IMR-90 (cell line): ENCODE results near the gene STOML2. TPM values are rescaled to one million over a fixed set of nuclear protein-coding genes. Genes with fewer than 3 reads are reported as not detected.

Experiments used
- ATAC-seq: fragments of 200-7000 bp; cut with Tn5 transposase; 2 replicates; pipeline ENCODE4 v1.9.1; 2020; ENCODE audit warnings: low read depth, mild to moderate bottlenecking, moderate library complexity
- BruUV-seq: library from RNA; stranded (reverse); fragments of 400-500 nt; replicated peaks from 2 replicates; lab custom pipeline; 2021; lab: Mats Ljungman, UMichigan
- CTCF ChIA-PET: fragments of 300-600 bp; formaldehyde crosslinking; extraction: SDS; loops from one replicate; lab custom pipeline; 2021; ENCODE audit warnings: antibody characterized with exemption; lab: Yijun Ruan, JAX
- POLR2A ChIA-PET: fragments of 300-600 bp; sonication (Branson Sonifier 250); formaldehyde crosslinking; loops from one replicate; lab custom pipeline; 2022; ENCODE audit warnings: antibody characterized with exemption; ENCODE audit not compliant: unreplicated experiment; lab: Charles Lee
- DNase-seq: peaks from one replicate; pipeline ENCODE4 v3.0.0; 2013
- H2AFZ ChIP-seq: replicated peaks from 2 replicates; pipeline ENCODE3; 2013; ENCODE audit warnings: low read length, mild to moderate bottlenecking; ENCODE audit not compliant: poor library complexity
- H2AK5ac ChIP-seq: 2 replicates; pipeline ENCODE4 v1.6.1; 2013; ENCODE audit warnings: low read depth, low read length, inconsistent platforms
- H2AK9ac ChIP-seq: replicated peaks from 2 replicates; pipeline ENCODE3; 2013; ENCODE audit warnings: mild to moderate bottlenecking, low read depth, low read length, moderate library complexity; ENCODE audit not compliant: poor library complexity
- H2BK120ac ChIP-seq: 2 replicates; pipeline ENCODE4 v1.6.1; 2013; ENCODE audit warnings: low read depth, low read length, inconsistent platforms
- H2BK15ac ChIP-seq: 3 replicates; pipeline ENCODE4 v1.6.1; 2013; ENCODE audit warnings: low read depth, low read length, inconsistent platforms
- H2BK20ac ChIP-seq: 2 replicates; pipeline ENCODE4 v1.6.1; 2013; ENCODE audit warnings: low read depth, mild to moderate bottlenecking, inconsistent platforms, low read length, moderate library complexity
- H2BK5ac ChIP-seq: 2 replicates; pipeline ENCODE4 v1.6.1; 2013; ENCODE audit warnings: mild to moderate bottlenecking, low read depth, low read length, inconsistent platforms; ENCODE audit not compliant: poor library complexity, severe bottlenecking
- H3K14ac ChIP-seq: replicated peaks from 2 replicates; pipeline ENCODE4 v1.6.1; 2013; ENCODE audit warnings: low read depth, low read length, inconsistent platforms
- H3K18ac ChIP-seq: 2 replicates; pipeline ENCODE4 v1.6.1; 2013; ENCODE audit warnings: low read depth, low read length, control low read depth
- H3K23ac ChIP-seq: 2 replicates; pipeline ENCODE4 v1.6.1; 2013; ENCODE audit warnings: low read depth, low read length, inconsistent platforms
- H3K27ac ChIP-seq: 2 replicates; pipeline ENCODE4 v1.5.1; 2013; ENCODE audit warnings: mild to moderate bottlenecking, control low read depth, low read length; ENCODE audit not compliant: insufficient read depth
- H3K27me3 ChIP-seq: 2 replicates; pipeline ENCODE4 v1.6.1; 2013; ENCODE audit warnings: low read length; ENCODE audit not compliant: control insufficient read depth, insufficient read depth
- H3K36me3 ChIP-seq: 2 replicates; pipeline ENCODE4 v1.6.1; 2013; ENCODE audit warnings: low read length, mixed read lengths; ENCODE audit not compliant: control insufficient read depth, insufficient read depth
- H3K4ac ChIP-seq: 2 replicates; pipeline ENCODE4 v1.6.1; 2013; ENCODE audit warnings: low read depth, low read length, inconsistent platforms
- H3K4me1 ChIP-seq: 2 replicates; pipeline ENCODE4 v1.6.1; 2013; ENCODE audit warnings: low read length, mixed read lengths; ENCODE audit not compliant: control insufficient read depth, insufficient read depth
- H3K4me2 ChIP-seq: 2 replicates; pipeline ENCODE4 v1.6.1; 2013; ENCODE audit warnings: low read depth, mild to moderate bottlenecking, control low read depth, low read length, moderate library complexity
- H3K4me3 ChIP-seq: 2 replicates; pipeline ENCODE4 v1.5.1; 2013; ENCODE audit warnings: low read depth, mild to moderate bottlenecking, control low read depth, low read length, moderate library complexity; ENCODE audit not compliant: insufficient read depth
- H3K56ac ChIP-seq: 2 replicates; pipeline ENCODE4 v1.6.1; 2013; ENCODE audit warnings: low read length, inconsistent platforms; ENCODE audit not compliant: insufficient read depth; ENCODE audit errors: extremely low read depth
- H3K79me1 ChIP-seq, 2 experiments: 2 replicates each; pipeline ENCODE4 v1.6.1; 2013; ENCODE audit warnings: low read length in 2 of 2, inconsistent platforms in 1 of 2, low read depth in 1 of 2
- H3K9ac ChIP-seq: 2 replicates; pipeline ENCODE4 v1.6.1; 2013; ENCODE audit warnings: low read depth, low read length, control low read depth
- H3K9me1 ChIP-seq: 2 replicates; pipeline ENCODE4 v1.6.1; 2013; ENCODE audit warnings: low read length, inconsistent platforms; ENCODE audit not compliant: insufficient read depth
- H3K9me3 ChIP-seq: 2 replicates; pipeline ENCODE4 v1.6.1; 2013; ENCODE audit warnings: low read length; ENCODE audit not compliant: control insufficient read depth, insufficient read depth
- H4K20me1 ChIP-seq: 2 replicates; pipeline ENCODE4 v1.6.1; 2013; ENCODE audit warnings: low read length, inconsistent platforms; ENCODE audit not compliant: insufficient read depth
- H4K5ac ChIP-seq: 2 replicates; pipeline ENCODE4 v1.6.1; 2013; ENCODE audit warnings: mild to moderate bottlenecking, low read depth, low read length, control low read depth
- H4K8ac ChIP-seq, 2 experiments: 2 replicates each; pipeline ENCODE4 v1.6.1; 2013; ENCODE audit warnings: low read depth in 2 of 2, low read length in 2 of 2, control low read depth in 1 of 2, inconsistent platforms in 1 of 2
- H4K91ac ChIP-seq: 2 replicates; pipeline ENCODE4 v1.6.1; 2013; ENCODE audit warnings: low read depth, low read length, inconsistent platforms; ENCODE audit not compliant: insufficient read depth
- BHLHE40 ChIP-seq: fragments of 150-350 bp; IDR thresholded peaks from 2 replicates; pipeline ENCODE4 v1.6.1; 2016; ENCODE audit warnings: mild to moderate bottlenecking, low read depth, low read length
- CEBPB ChIP-seq: IDR thresholded peaks from 2 replicates; pipeline ENCODE4 v1.6.1; 2012; ENCODE audit warnings: low read depth, low read length, improper control_type of control experiment
- FOS ChIP-seq: fragments of 150-350 bp; IDR thresholded peaks from 2 replicates; pipeline ENCODE4 v1.6.1; 2016; ENCODE audit warnings: low read depth, low read length
- MAZ ChIP-seq: IDR thresholded peaks from 2 replicates; pipeline ENCODE4 v1.6.1; 2012; ENCODE audit warnings: low read depth, mild to moderate bottlenecking, low read length, improper control_type of control experiment, moderate library complexity, borderline replicate concordance
- NFE2L2 ChIP-seq: fragments of 150-350 bp; IDR thresholded peaks from 2 replicates; pipeline ENCODE4 v1.6.1; 2016; ENCODE audit warnings: low read depth, mild to moderate bottlenecking, low read length
- POLR2A ChIP-seq: IDR thresholded peaks from 2 replicates; pipeline ENCODE4 v1.6.1; 2012; ENCODE audit warnings: mild to moderate bottlenecking, low read depth, low read length
- RAD21 ChIP-seq: IDR thresholded peaks from 2 replicates; pipeline ENCODE4 v1.6.1; 2012; ENCODE audit warnings: low read length, improper control_type of control experiment
- RCOR1 ChIP-seq: IDR thresholded peaks from 2 replicates; pipeline ENCODE4 v1.6.1; 2012; ENCODE audit warnings: mild to moderate bottlenecking, low read length, improper control_type of control experiment; ENCODE audit not compliant: insufficient replicate concordance
- RFX5 ChIP-seq: IDR thresholded peaks from 2 replicates; pipeline ENCODE4 v1.8.0; 2012; ENCODE audit warnings: low read depth, mild to moderate bottlenecking, low read length, moderate library complexity
- SMC3 ChIP-seq: fragments of 150-350 bp; IDR thresholded peaks from 2 replicates; pipeline ENCODE4 v1.6.1; 2016; ENCODE audit warnings: low read depth, mild to moderate bottlenecking, antibody characterized with exemption, low read length, moderate library complexity
- WGBS, 2 experiments: methylation state at CpG; one replicate each; pipeline versions ENCODE4 v1.1.5 to v1.1.7; 2013; ENCODE audit warnings: missing lambda C conversion rate in 2 of 2; ENCODE audit not compliant: insufficient read length in 1 of 2; ENCODE audit errors: extremely low coverage in 2 of 2; 5-methylcytosine and 5-hydroxymethylcytosine counted together
- dilution Hi-C: fragments of 300-500 bp; cut with HindIII; formaldehyde crosslinking; loops from one replicate; pipeline ENCODE4 v1.14.3; 2018; ENCODE audit warnings: low sequenced_read_pairs; ENCODE audit not compliant: unreplicated experiment
- in situ Hi-C: fragments of 300-500 bp; cut with MboI; formaldehyde crosslinking; loops from 3 replicates; pipeline ENCODE4 v1.14.3; 2019; ENCODE audit warnings: low sequenced_read_pairs, inconsistent platforms, mixed read lengths
- intact Hi-C: fragments of 100-400 bp; cut with micrococcal nuclease; formaldehyde crosslinking; loops from 2 replicates; pipeline ENCODE4 v1.10.0; 2022
- polyA plus RNA-seq, 3 experiments: library from polyadenylated mRNA; depleted of rRNA; stranded (reverse); fragments of >200 nt; gene quantifications; 2 replicates each; pipeline ENCODE4 v1.2.3, GENCODE V29; 2012; ENCODE audit warnings: low replicate concordance in 1 of 3
- total RNA-seq: library from RNA; depleted of rRNA; stranded (reverse); fragments of >200 nt; gene quantifications from 2 replicates; pipeline ENCODE4 v1.2.3, GENCODE V29; 2012

Gene STOML2
- total and polyA plus RNA-seq, 2 of the 4 experiments (the other 2 are of a cell fraction), result 177 to 250 TPM

GRCh38 chr9:35114840-35115628 lies 12.1 kb upstream of the STOML2 start:
- Histone ChIP-seq H2AK9ac (peak overlapping the region; percentile 99), H3K4me3 (peak overlapping the region; percentile 88), H3K27ac (peak overlapping the region; percentile 85), H3K18ac (peak overlapping the region; percentile 18), H3K4me2 (peak overlapping the region; percentile 98), H3K27me3 (no peaks in the 10 kb centered on the region), H3K36me3 (no peaks in the 10 kb centered on the region), H2BK5ac (peak overlapping the region; percentile 87), H4K20me1 (peaks cover 12% of the 10 kb centered on the region; the same call in 1 of the 2 replicates), H2AK5ac (peak overlapping the region; percentile 90), H2BK120ac (peak overlapping the region; percentile 83), H3K23ac (peak overlapping the region; percentile 73), H3K9ac (peak overlapping the region; percentile 80), H2AFZ (peak overlapping the region; percentile 91), H4K5ac (peak overlapping the region; percentile 76), H4K8ac (peak overlapping the region; percentile 76 to 77), H4K91ac (peak overlapping the region; percentile 94), H3K4me1 (peaks cover 22% of the 10 kb centered on the region), H3K4ac (peak overlapping the region; percentile 86), H2BK20ac (peak overlapping the region; percentile 57), H3K9me3 (no peaks in the 10 kb centered on the region), H3K14ac (peak overlapping the region; percentile 94), H2BK15ac (peak overlapping the region; percentile 92; the same call in 2 of the 3 replicates), H3K56ac (peak overlapping the region; percentile 84; the same call in 1 of the 2 replicates), H3K9me1 (peaks cover 6% of the 10 kb centered on the region), H3K79me1 (peaks cover 16 to 42% of the 10 kb centered on the region in 2 experiments; a peak in 3 of 4 replicates)
- intact Hi-C loops, result loop anchor here (5.0 kb wide), 2 partner anchors 162 to 487 kb away; no protein-coding TSS in a partner anchor
- in situ Hi-C loops, result loop anchor here (5.0 kb wide), 2 partner anchors 362 to 437 kb away; no protein-coding TSS in a partner anchor
- no peak for TF ChIP-seq RCOR1
- no peak for TF ChIP-seq BHLHE40
- TF ChIP-seq MAZ, result no peak
- TF ChIP-seq POLR2A, result no peak
- no peak for TF ChIP-seq RAD21
- TF ChIP-seq FOS, result no peak
- no peak for TF ChIP-seq NFE2L2
- no peak for TF ChIP-seq RFX5
- no peak for TF ChIP-seq CEBPB
- TF ChIP-seq SMC3, result no peak
- POLR2A ChIA-PET, result no interaction called here
- CTCF ChIA-PET, result interaction anchor here (0.6 to 1.2 kb wide), 2 partner anchors 145 to 270 kb away, joined by 4 to 6 read pairs; no protein-coding TSS in a partner anchor
- DNase-seq (no peak), ATAC-seq (no peak)
- 20% methylated on average over 3 of the region's 12 CpGs; no CpG with 5 or more reads in 1 of the 2 experiments for WGBS, 2 experiments
- dilution Hi-C loops, result no loop called here
- BruUV-seq, result no TSS peak
